ENCODE data around the gene SYT9.
"Not testable (repeated sequence)": the region's sequence is repeated elsewhere in the genome, so short reads cannot be mapped to it uniquely, and the experiment has no call there.

The SYT9 gene

GRCh38 chr11:7506243-7506642 is 254.5 kb downstream of the SYT9 start:
- no peak for DNase-seq (ENCODE audit: low spot score)

- no peak for DNase-seq (ENCODE audit: low spot score)
Measured at GRCh38 chr11:7508087-7508486, 256.4 kb downstream of the SYT9 start.

- no peak for DNase-seq (ENCODE audit: low spot score)
Measured at GRCh38 chr11:7509966-7510365, 258.3 kb downstream of the SYT9 start.

GRCh38 chr11:7511401-7511800 is 259.7 kb downstream of the SYT9 start:
- DNase-seq (ENCODE audit: low spot score), result no peak

GRCh38 chr11:7512525-7513233 is 261.0 kb downstream of the SYT9 start:
- peak; percentile 37 for DNase-seq (ENCODE audit: low spot score)

- peak; percentile 87 for DNase-seq (ENCODE audit: low spot score)
Measured at GRCh38 chr11:7513234-7514098, 261.8 kb downstream of the SYT9 start, which contains the start of gene PPFIBP2. Gene PPFIBP2 (plus strand): TSS chr11:7513999. CDS start chr11:7549476, 35,477 bp downstream.

- peak; percentile 32 for DNase-seq (ENCODE audit: low spot score)
Measured at GRCh38 chr11:7514099-7514591, 262.4 kb downstream of the SYT9 start.

- DNase-seq (ENCODE audit: low spot score), result no peak
Measured at GRCh38 chr11:7515447-7515886, 263.8 kb downstream of the SYT9 start.

GRCh38 chr11:7516475-7516874 is 264.8 kb downstream of the SYT9 start:
- DNase-seq (ENCODE audit: low spot score), result no peak

GRCh38 chr11:7517743-7518142 is 266.0 kb downstream of the SYT9 start:
- not testable (repeated sequence) for DNase-seq (ENCODE audit: low spot score)
